ENCODE results near the gene PRC1.

Gene PRC1, protein sequence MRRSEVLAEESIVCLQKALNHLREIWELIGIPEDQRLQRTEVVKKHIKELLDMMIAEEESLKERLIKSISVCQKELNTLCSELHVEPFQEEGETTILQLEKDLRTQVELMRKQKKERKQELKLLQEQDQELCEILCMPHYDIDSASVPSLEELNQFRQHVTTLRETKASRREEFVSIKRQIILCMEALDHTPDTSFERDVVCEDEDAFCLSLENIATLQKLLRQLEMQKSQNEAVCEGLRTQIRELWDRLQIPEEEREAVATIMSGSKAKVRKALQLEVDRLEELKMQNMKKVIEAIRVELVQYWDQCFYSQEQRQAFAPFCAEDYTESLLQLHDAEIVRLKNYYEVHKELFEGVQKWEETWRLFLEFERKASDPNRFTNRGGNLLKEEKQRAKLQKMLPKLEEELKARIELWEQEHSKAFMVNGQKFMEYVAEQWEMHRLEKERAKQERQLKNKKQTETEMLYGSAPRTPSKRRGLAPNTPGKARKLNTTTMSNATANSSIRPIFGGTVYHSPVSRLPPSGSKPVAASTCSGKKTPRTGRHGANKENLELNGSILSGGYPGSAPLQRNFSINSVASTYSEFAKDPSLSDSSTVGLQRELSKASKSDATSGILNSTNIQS

DNA sequence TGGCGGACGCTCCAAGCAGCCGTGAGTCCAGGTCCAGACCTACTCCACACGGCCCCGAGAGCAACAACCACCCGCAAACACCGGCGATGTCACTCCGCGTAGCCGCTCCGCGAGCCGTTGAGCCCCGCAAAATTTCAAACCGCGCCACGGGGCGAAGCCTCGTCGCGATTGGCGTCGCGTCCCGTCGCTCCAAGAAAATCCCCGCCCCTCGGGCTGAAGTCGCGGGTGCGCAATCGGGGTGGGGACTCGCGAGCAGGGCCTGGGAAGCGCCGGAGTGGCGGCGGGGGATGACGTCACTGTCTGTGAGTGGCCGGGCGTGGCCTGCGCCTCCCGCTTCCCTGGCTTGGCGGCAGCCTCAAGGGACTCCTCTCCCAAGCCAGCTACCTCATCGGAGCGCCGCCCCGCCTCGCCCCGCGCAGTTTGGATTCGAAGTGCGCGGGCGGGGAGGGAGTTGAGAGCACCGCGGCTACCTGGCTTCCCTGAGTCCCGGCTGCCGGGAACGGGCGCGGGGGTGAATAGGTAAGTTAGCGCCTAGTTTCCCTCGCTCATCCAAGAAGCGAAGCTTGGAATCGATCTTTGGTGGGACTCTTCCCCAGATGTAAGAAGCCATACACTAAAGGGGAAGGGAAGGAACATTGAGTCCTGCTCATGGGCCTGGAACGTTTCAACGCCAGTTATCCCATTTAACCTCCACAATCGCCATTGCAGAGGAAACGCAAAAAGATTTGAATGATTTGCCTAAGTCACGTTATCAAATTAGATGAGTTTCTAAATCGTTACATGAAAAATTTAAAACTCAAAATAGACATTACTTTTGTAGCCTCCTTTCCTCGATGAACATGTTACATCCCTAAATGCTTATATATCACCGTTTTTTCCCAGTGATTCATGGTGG is at the start of gene PRC1:
Gene PRC1, minus strand, starts transcription at position 119 of the 895 bp plus-strand sequence. Its CDS starts 118 bp downstream, at position 1.
- no peak for TF ChIP-seq JUND (IDR thresholded peaks at IDR 0.05; ENCODE audit: low read depth)
- in situ Hi-C loops (cut with HindIII; ENCODE audit: low pct_unique_long_range_greater_than_20kb, low sequenced_read_pairs), result no loop called here
- peak; percentile 95 to 99 for DNase-seq (ENCODE audit: low read depth in 1 of 2, low spot score in 1 of 2)

DNA sequence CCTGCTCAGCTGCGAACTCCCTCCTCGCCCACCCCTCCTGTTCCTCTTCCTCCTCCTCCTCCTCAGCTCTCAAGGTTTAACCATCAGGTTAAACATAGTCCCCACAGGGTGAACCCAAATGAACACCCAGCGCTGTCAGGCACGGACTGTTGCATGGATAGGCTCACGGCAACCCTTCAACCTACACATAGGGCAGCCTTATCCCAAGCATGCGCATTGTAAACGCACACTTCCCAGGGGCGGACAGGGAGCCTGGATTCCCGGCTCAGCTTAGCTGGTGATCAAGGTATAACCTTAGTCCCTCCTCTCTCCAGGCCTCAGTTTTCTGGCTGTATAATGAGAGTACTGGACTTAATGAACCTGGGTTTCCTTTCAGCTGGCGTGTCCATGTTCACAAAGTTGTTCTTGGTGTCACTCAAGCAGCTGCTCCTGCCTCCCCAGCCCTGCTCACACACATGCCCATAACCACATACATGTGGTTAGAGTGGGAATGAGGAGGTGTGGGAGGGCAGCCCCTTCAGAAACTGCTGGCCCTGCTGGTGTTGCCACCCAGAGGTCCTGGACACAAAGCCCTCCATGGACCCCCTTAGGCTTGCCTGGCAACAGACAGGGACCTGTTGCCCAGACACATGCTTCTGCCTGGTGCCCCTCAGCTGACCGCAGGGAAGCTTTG is 49.0 kb upstream of the PRC1 start:
- in situ Hi-C loops (cut with HindIII; ENCODE audit: low pct_unique_long_range_greater_than_20kb, low sequenced_read_pairs), result no loop called here
- TF ChIP-seq JUND (IDR thresholded peaks at IDR 0.05; ENCODE audit: low read depth), result no peak
- DNase-seq (ENCODE audit: low read depth in 1 of 2, low spot score in 1 of 2), result no peak

DNA sequence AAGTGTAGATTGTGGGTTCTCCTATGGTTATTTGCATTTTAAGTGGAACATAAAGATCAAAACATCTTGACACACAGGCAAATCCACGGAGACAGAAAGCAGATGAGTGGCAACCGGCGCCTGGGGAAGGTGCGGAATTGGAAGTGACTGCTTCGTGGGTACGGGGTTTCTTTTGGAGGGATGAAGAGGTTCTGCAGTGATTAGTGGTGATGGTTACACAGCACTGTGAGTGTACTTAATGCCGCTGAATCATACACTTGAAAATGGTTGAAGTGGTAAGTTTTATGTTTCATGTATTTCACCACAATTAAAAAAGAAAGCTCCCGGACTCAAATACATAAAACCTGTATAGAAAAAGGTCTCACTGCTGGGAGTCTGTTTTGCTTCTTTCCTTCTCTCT is 46.5 kb upstream of the PRC1 start:
- no peak for DNase-seq (ENCODE audit: low read depth in 1 of 2, low spot score in 1 of 2)
- no peak for TF ChIP-seq JUND (IDR thresholded peaks at IDR 0.05; ENCODE audit: low read depth)
- in situ Hi-C loops (cut with HindIII; ENCODE audit: low pct_unique_long_range_greater_than_20kb, low sequenced_read_pairs), result no loop called here

DNA sequence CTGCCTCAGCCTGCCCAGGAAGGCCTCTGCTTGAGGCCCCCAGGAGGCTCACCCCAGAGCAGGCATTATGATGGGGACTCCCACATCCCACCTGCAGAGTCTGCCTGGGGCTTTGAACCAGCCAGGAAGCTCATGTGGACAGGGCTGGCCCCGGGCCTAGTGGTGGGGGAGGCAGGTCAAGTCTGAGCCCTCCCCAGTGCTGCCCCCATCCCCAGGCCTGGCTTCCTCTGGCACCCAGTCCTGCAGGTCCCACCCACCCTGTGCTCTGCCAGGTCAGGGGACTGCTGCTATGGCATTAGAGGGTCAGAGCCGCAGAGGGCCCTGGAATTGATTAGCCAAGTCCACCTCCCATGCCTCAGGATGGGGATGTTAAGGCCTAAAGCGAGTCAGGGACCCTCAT is 45.7 kb upstream of the PRC1 start:
- DNase-seq (ENCODE audit: low read depth in 1 of 2, low spot score in 1 of 2), result no peak
- no peak for TF ChIP-seq JUND (IDR thresholded peaks at IDR 0.05; ENCODE audit: low read depth)

DNA sequence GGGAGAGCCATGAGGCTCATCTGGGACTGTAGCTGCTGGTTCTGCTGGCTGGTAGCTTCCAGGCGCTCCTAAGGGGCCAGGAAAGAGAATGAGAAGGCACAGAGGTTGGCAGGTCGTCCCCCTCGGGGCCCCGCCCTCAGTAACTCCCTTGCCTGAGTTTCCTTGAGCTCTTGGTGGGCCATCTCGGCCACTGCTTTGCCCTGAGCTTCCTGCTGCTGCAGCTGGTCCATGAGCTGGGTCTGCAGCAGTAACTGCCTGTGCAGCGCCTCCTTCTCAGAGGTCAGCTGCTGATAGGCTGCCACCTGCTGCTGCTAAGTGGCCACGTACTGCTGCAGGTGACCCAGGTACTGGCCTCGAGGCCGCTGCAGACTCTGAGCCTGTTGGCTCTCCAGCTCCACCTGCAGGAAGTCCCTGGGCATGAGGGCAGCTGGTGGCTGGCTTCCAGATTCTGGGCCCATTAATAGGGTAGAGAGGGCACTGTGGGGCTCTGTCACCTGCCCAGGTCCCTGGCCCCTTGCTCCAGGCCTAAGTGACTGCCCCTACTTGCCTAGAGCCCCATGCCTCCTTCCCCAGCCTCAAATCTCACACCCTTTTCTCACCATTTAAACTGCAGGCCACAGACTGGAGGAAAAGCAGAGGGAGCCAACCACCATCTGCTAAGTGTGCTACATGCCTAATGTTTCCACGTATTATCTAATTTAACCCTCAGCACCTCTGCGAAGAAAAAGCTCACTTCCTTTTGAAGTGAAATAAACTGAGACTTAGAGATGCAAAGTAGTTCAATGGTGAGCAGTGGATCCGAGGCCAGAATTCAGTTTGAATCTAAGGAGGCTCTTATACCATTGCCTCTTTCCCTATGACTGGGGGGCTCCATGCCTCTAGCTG is 38.8 kb upstream of the PRC1 start:
- DNase-seq (ENCODE audit: low read depth in 1 of 2, low spot score in 1 of 2), result peak; percentile 59 to 91
- in situ Hi-C loops (cut with HindIII; ENCODE audit: low pct_unique_long_range_greater_than_20kb, low sequenced_read_pairs), result no loop called here
- no peak for TF ChIP-seq JUND (IDR thresholded peaks at IDR 0.05; ENCODE audit: low read depth)

More for the DNA sequence above, 45.7 kb upstream of the PRC1 start:
- in situ Hi-C loops (cut with HindIII; ENCODE audit: low pct_unique_long_range_greater_than_20kb, low sequenced_read_pairs), result no loop called here

DNA sequence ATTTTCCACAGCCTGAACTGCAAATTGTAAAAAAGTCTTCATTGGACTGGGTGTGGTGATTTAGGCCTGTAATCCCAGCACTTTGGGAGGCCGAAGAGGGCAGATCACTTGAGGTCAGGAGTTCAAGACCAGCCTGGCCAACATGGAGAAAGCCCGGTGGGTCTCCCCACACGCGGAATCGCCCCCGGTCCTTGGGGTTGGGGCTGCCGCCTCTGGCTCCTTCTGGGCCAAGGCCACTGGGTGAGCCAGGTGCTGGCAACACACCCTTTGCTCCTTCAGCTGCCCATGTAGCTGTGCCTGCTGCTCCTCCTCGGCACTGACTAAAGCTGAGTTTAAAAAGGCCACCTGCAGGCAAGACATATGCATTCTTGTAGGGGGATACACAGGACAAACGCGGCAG is 37.5 kb upstream of the PRC1 start:
- no peak for TF ChIP-seq JUND (IDR thresholded peaks at IDR 0.05; ENCODE audit: low read depth)
- no peak for DNase-seq (ENCODE audit: low read depth in 1 of 2, low spot score in 1 of 2)
- in situ Hi-C loops (cut with HindIII; ENCODE audit: low pct_unique_long_range_greater_than_20kb, low sequenced_read_pairs), result no loop called here

DNA sequence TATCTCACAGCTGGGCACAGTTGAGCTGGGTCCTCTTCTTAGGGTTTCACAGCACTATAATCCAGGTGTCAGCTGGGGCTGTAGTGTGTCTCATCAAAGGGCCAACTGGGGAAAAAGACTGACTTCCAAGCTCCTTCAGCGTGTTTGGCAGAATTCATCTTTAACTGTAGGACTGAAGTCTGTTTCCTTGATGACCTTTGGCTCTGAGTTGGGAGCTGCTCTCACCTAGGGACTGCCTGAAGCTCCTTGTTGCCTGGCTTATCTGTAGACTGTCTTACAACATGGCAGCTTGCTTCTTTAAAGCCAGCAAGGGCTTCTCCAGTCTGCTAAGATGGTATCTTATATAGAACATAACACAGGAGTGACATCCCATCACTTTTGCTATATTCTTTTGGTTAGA is 33.3 kb upstream of the PRC1 start:
- in situ Hi-C loops (cut with HindIII; ENCODE audit: low pct_unique_long_range_greater_than_20kb, low sequenced_read_pairs), result no loop called here
- no peak for TF ChIP-seq JUND (IDR thresholded peaks at IDR 0.05; ENCODE audit: low read depth)
- DNase-seq (ENCODE audit: low read depth in 1 of 2, low spot score in 1 of 2), result no peak

DNA sequence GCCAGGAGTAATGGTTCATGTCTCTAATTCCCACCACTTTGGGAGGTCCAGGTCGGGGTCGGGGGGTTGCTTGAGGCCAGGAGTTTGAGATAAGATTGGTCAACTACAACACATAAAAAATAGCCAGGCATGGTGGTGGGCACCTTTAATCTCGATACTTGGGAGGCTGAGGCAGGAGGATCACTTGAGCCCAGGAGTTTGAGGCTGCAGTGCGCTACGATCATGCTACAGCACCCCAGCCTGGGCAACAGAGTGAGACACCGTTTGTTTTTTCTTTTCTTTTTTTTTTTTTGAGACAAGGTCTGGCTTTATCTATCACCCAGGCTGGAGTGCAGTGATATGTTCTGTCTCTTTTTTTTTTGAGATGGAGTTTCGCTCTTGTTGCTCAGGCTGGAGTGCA is 29.4 kb upstream of the PRC1 start:
- no peak for TF ChIP-seq JUND (IDR thresholded peaks at IDR 0.05; ENCODE audit: low read depth)
- in situ Hi-C loops (cut with HindIII; ENCODE audit: low pct_unique_long_range_greater_than_20kb, low sequenced_read_pairs), result no loop called here
- no peak for DNase-seq (ENCODE audit: low read depth in 1 of 2, low spot score in 1 of 2)

DNA sequence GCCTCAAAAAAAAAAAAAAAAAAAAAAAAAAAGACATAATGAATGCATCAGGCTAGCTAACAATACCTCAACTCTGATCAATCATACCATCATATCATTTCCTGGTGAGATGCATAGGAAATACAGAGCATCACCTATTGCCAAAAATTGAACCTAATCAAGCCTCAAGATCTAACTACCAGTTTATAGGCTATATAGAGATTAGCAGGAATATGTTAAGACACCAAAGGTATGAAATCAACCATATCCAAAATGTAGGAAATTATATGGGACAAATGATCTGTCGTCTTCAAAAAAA is 28.4 kb upstream of the PRC1 start:
- TF ChIP-seq JUND (IDR thresholded peaks at IDR 0.05; ENCODE audit: low read depth), result no peak

DNA sequence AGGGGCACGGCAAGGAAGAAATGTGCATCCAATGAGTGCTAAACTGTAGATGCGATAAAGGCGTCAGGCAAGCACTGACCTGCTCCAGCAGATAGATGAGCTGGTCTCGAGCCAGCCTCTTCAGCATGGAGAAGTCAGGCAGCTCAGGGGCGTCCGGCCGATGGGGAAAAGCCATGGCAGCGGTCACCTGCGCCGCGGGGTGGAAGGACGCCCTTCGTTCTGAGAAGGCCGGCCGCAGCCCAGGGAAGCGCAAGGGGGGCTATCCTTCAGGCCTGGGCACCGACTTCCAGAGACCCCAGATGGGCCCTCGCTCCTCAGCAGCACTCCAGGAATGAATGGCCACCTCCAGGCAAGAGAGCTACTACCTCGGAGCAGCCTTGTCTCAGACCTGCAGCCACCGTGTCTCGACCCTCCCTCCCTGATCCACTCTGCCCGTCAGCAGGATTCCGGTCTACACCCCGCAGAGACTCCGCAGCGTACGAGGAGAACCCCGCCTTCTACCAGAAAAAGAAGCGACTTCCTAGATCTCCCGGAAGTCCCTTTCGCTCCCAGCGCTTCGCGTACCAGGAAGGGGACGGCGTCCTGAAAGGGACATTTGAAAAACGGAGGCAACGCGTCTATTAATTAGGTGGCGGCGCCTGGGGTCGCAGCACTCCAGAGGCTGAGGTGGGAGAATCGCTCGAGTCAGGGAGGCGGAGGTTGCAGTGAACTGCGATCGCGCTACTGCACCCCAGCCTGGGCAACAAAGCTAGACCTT is 27.9 kb upstream of the PRC1 start, which contains the start of gene VPS33B:
Gene VPS33B, minus strand, starts transcription at position 520 of the 757 bp plus-strand sequence. Its CDS starts 345 bp downstream, at position 175.
- in situ Hi-C loops (cut with HindIII; ENCODE audit: low pct_unique_long_range_greater_than_20kb, low sequenced_read_pairs), result no loop called here
- peak; percentile 66 to 91 for DNase-seq (ENCODE audit: low read depth in 1 of 2, low spot score in 1 of 2)
- TF ChIP-seq JUND (IDR thresholded peaks at IDR 0.05; ENCODE audit: low read depth), result no peak

More for the DNA sequence above, 28.4 kb upstream of the PRC1 start:
- in situ Hi-C loops (cut with HindIII; ENCODE audit: low pct_unique_long_range_greater_than_20kb, low sequenced_read_pairs), result no loop called here
- DNase-seq (ENCODE audit: low read depth in 1 of 2, low spot score in 1 of 2), result no peak

Data from T47D (cell line).